UCSD-AML1 (cell line): ENCODE results near the gene RTKN2.

Experiments used
- DNase-seq: peaks from one replicate; lab custom pipeline; 2025; ENCODE audit not compliant: unreplicated experiment; lab: John Stamatoyannopoulos, UW

The RTKN2 gene

DNA sequence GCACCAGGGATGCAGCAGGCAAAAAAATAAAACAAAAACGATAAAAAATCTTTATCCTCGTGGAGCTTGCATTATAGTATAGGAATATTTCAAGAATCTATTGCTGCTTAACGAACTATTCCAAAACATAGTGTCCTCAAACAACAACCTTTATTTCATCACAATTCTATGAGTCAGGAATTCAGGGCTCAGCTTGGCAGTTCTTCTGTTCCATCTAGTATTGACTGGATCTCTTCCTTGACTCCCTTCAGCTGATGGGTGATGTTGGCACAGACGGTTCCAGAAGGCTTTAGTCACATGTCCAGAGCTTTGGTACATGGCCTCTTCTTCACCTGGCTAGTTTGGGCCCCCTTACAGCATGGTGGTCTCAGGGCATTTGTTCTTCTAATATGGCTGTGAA is 88.0 kb downstream of the RTKN2 start:
- DNase-seq, result no peak

DNA sequence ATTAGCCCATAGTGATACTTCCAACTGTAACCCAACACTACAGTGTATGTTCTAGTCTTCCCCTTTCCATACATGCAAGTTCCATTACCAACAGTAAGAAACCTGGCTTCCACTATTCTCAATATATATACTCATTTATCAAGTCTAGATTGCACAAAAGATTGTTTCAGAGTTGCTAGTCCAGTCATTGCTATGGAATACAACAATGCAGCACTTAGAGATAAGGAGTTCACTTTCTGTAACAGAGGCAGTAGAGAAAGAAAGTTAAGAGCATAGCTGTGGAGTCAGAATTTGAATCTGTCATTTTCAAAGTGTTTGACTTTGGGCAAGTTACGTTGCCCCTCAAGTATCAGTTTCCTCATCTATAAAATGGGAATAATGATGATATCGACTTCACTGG is 90.1 kb downstream of the RTKN2 start:
- no peak for DNase-seq

DNA sequence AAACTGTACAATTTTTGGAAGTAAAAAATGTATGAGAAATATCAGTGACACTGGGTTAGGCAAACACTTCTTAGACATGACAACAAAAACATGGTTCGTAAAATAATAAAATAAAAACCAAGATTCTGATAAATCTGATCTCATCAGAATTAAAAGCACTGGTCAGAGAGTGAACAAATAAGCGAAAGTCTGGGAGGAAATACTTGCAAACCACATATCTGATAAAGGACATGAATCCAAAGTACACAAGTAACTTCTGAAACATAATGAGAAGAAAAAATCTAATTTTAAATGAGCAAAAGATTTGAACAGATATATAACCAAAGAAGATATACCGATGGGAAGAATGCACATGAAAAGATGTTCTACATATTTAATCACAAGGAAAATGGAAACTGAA is 91.5 kb downstream of the RTKN2 start:
- DNase-seq, result no peak

DNA sequence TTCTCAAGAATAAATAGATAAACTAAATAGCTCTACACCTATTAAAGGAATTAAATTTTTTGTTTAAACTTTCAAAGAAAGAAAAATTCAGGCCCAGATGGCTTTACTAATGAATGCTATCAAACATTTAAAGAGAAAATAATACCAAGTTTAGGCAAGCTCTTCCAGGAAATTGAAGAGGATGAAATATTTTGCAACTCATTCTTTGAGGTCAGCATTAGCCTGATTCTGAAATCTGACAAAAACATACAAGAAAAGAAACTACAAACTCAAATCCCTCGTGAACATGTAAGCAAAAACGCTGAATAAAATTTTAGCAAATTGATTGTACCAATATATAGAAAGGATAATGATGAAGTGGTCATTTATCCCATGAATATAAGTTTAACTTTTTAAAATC is 93.4 kb downstream of the RTKN2 start:
- no peak for DNase-seq

DNA sequence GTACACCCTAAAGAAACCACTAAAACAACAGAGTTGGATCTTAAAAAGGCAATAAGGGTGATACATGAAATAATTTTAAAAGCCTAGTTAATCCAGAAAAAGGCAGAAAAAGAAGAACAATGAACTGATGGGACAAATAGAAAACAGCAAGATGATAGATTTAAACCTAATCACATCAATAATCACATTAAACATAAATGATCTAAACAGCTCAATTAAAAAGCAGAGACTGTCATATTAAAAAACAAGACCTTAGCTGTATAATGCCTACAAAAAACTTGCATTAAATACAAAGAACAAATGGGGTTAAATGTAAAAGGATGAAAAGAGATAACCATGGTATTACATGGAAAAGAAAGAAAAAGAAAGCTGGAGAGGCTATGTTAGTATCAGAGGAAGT is 96.2 kb downstream of the RTKN2 start:
- DNase-seq, result no peak

DNA sequence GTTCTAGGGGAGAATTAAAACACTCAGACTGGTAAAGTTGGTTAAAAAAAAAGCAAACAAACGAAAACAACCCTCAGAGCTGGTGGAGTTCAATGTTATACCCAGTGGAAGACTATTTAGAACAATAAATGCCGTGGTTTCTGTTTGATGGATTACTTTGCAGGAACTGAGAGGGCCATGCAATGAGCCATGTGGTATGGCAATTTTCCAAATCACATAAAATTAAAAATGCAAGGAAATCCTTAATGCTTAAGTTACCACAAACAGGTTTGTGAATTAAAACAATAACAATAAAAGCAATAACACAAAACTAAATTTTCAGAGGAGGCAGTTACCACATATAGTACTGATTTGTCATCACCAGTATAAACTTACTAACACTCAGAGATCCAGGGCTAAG is 96.9 kb downstream of the RTKN2 start:
- no peak for DNase-seq

DNA sequence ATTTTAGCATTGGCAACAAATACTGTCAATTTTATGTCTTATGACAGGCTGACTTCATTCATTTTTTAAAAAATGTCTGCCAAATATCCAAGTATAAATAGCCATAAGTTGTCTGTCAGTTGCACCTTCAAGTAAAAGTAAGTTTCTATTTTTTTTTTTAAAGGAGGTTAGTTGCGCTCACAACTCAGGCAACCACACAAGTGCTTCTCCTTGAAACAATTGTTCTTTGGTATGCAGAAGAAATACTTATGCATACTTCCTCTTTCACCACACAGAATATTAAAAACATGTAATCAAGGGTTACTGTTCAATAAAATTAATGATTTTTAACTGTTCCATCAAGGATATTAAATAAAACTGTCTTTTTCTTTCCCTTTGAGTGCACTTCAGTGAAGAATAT is 97.9 kb downstream of the RTKN2 start:
- no peak for DNase-seq

DNA sequence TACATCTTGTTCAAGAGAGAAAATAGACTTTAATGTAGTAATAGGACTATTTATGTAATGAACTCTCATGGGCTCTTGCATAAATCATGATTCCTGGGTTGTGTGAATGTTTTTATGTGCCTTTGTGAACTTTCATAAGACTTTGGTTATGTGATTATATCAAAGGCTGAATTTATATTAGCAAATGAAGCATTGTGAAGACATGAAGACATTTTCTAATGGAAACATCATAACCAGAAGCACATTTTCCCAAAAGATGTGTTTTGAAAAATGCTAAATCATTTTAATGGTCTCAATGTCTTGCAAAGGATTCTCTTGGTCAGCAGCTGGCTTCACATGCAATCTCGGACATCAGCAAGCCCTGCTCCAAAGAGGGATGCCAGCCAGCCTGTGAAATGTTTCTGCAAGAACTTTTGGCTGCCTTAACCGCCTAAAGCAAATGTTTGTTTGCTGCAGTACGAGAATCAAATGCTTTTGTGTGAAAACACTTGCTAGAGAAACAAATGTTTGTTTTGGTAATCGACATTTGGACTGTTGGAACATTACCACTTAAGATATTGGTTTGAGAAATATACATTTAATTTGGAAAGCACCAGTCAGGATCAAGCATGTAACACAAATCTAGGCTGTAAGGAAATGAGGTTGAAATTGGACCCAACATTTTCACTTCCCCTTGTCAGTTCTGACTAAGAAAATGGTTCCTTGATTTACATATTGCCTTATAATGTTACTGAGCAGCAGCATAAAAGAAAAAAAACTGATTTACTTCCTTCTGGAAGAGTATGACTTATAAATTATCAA is 102.1 kb downstream of the RTKN2 start:
- no peak for DNase-seq

DNA sequence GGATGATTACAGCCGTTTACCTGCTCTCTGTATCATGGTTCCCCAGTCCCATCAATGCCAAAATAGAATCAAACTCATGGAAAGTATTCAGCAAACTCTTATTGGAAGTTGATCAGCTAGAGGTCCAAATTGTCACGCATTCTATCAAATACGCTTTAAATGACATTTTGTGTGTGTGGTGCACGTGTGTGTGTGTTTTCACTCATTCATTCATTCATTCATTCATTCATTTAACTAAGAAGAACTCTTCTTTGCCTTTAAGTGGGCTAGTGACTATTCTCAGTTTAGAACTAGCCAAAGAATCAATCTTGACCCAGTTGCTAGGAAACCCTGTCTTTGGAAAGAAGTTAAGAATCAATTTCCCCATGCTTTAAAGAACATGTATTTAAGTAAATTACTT is 102.8 kb downstream of the RTKN2 start:
- no peak for DNase-seq

DNA sequence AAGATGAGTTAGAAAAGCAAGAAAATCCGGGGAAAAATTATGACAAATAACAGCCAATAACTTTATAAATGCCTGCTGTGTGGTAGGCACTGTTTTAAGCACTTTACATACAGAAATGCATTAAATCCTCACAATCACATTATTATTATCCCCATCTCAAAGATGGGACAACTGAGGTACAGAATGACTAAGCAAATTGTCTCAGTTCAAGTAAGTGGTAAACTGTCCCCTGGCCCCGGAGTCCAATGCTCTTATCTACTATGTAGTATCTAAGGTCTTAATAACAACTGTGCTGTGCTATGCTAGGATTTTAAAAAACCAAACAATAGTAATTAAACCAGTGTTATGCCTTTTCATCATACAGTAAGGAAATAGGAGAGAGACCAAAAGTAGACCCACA is 105.6 kb downstream of the RTKN2 start:
- DNase-seq, result no peak

DNA sequence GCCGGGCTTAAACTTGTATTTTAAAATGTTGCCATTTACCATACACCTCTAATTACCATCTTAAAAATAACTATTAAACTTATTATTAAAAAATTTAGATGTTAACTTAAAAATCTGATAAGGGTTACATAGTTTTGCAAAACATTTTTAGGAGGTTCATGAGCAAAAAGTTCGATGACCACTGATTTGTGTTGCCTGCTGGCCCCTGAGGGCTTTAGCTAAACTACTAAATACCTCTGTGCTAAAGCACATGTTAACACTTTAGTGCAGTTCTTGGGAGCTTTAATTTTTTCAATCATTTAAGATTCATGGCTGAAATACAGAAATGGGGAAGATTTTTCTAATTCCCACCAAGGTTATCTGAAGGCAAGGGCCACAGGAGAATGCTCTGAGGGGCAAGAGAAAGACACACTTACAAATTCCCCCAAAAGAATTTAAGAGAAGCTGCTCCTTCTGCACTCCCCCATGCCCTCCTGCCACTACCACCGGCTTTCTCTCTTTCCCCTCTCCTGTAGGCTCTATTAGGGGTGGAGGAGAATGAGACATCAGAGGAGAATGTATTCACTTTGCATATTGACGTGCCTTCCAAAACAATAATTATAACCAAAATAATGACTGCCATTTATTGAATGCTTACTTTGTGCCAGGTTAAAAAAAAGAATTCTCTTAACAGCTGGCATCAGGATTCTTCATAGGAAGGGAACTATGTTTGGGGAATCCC is 106.2 kb downstream of the RTKN2 start:
- no peak for DNase-seq

DNA sequence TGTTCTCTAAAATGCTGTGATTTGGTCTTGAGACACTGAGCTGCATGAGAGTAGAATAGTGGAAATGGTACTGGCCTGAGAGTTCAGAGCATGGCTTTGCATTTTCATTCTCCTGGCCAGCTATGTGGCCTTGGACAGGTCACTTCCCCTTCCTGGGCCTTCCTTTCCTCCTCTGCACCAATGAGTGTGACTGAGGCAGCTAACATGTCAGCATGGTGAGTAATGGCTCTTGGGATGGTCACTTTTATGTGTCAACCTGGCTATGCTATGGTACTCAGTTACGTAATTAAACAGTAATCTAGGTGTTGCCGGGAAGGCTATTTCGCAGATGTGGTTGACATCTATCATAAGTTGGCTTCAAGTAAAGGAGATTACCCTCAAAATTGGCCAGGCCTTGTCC is 109.3 kb downstream of the RTKN2 start:
- no peak for DNase-seq

DNA sequence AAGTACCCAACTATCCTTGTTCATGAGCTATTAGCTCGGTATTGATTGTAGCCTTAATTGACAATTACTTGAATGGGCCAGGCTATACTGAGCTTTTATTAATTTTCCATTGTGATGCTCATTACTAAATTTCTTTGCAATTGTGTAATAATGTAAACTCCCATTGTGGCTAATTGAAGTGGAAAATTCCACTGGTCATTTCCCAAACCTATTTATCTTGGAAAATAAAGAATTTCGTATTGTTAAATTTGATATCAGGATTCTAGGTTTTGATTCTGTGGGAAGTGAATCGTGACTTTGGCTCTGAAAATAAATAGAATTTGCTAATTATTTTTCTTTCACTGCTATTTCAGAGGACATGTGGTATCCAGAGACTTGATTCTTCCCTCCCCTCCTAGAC is 111.0 kb downstream of the RTKN2 start:
- no peak for DNase-seq

DNA sequence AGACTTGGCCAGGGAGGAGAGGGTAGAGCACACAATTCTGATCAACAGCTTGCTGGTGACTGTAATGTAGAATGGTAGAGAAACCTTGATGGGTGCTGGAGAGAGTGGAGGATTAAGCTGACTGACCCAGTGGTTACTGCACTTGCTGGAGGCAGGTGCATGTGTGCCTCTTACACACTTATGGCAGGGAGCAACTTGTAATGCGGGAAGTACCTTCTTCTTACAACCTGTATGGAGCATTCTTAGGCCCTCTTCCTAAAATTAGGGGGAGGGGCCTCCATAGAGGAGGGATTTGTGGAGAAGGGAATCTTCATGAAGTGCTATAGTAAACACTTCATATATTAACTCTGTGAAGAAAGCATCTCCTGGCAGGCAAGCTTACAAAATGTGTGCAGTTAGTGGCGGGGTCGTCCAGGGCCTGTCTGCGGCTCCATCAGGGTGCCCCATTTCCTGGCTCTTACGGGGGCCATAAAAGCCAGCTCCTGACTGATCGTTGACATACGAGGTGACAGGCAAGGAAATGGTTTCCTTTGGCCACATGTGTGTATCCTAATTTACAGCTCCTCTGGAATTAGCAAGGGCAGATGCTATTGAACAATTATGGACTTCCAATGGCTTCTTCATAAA is 113.5 kb downstream of the RTKN2 start:
- DNase-seq, result no peak

DNA sequence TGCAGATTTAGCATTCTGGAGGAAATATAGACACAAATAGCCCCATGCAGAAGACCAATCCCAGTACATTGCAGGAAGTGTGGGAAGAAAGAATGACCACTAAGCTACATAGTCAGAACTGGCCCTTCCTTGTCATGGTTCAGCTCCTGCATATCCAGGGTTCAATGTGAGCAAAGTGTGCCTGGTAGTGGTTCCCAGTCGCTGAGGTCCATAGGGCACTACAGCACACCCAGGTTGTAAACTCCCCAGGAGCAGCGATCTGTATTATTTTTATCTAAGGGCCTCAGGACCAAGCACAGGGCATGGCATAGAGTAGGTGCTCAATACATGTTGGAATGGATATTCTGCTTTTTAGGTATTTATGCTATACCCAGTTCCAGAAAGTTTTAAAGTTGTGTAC is 114.4 kb downstream of the RTKN2 start:
- DNase-seq, result no peak

DNA sequence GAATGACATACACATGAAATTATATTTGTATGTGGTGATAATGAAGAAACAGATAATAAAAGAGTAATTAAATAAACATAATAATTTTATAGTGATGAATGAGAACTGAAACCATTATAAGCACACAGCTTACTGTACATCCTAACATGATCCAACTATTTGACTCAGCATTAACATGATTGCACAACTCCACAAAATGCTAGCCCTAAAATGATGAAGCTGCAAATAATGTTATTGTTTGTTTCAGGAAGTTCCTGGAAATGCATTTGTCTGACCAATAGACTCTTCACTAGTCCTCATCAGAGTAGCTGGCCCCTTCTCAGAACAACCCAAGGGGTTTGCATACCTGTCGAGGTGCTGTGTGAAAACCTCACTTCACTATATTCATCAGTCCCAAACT is 115.5 kb downstream of the RTKN2 start:
- no peak for DNase-seq

DNA sequence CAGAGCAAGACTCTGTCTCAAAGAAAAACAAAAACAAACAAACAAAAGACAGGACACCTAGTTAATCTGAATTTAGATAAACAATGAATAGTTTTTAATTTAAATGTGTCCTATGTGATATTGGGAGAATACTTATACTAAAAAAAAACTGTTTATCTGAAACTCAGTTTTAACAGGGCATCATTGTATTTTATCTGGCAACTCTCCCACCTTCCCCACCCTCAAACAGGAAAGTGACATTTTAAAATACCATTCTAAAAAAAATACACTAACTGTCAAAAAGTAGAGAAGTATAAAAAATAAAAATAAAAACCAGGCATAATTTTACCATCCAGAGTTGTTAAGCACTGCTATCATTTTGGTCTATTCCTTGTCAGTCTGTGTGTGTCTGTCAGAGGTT is 119.0 kb downstream of the RTKN2 start:
- DNase-seq, result no peak

DNA sequence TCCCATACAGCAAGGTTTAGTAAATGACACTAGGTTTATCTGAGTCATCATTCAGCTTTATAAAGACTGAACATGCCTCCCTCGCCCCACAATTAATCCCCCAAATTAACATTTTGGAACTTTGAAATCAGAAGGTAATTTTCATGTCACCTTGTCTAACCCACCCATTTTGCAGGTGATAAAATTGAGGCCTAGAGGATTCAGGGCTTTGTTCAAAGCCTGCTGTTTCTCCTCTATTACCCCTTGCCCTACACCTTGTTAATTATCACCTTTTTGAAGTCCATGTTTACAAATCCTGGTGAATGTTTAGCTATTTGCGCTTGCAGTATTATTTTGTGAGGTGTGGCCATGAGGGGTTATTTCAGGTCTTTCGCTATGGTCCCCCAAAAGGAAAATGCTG is 120.5 kb downstream of the RTKN2 start:
- no peak for DNase-seq

DNA sequence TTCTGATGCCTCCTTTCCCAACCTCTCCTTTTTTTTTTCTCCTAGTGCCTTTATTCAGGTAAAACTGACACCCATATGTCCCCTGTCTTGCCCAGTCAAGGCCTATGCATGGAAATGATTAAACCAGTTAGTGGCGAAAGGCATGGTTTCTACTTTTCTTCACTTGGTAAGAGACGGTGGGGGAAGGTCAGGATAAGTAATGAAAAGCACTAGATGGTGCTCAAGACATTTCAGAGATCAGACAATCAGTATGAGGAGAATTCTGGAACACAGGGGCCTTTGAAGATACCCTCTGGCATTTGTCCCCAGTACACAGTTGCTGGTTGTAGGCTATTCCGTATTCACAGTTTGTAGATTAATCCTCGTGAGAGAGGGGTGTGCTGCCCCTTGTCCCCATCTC is 121.2 kb downstream of the RTKN2 start:
- no peak for DNase-seq

DNA sequence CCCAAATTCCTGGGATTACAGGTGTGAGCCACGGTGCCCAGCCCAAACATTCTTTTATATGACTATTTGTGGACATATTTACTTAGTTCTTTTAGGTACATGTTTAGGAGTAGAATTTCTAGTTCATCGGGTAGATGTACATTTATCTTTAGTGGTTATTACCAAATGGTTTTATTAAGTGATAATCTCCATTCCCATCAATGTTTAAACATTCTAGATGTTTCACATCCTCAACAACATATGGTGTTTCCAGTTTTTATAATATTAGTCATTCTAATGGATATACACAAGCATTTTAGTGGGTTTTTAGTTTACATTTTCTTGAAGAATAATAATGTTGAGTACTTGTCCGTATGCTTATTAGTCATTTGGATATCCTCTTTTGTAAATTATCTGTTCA is 131.7 kb downstream of the RTKN2 start:
- DNase-seq, result no peak

DNA sequence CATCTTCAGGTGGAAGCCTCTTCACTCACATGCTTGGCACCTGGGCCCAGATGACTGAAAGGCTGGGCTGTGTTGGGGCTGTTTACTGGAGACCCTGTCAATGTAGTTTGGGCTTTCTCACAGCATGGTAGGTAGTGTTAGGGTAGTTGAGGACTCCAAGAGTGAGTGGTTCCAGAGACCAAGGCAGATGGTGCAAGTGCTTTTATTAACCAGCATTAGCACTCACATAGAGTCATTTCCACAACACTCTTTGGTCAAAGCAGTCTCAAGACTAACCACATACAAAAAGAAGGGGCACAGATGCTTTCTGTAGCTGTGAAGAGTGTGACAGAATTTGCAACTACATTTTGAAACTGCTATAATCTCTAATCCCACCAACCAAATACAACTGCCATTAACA is 135.0 kb downstream of the RTKN2 start:
- DNase-seq, result no peak
